GM19397 (cell line): Measurements from ENCODE around the gene NDUFA9.

Source experiments
- ATAC-seq: cut with Tn5 transposase; IDR thresholded peaks from one replicate; pipeline ENCODE4 v1.9.1; 2021; ENCODE audit warnings: mild to moderate bottlenecking, moderate library complexity; ENCODE audit not compliant: unreplicated experiment

The NDUFA9 gene

DNA sequence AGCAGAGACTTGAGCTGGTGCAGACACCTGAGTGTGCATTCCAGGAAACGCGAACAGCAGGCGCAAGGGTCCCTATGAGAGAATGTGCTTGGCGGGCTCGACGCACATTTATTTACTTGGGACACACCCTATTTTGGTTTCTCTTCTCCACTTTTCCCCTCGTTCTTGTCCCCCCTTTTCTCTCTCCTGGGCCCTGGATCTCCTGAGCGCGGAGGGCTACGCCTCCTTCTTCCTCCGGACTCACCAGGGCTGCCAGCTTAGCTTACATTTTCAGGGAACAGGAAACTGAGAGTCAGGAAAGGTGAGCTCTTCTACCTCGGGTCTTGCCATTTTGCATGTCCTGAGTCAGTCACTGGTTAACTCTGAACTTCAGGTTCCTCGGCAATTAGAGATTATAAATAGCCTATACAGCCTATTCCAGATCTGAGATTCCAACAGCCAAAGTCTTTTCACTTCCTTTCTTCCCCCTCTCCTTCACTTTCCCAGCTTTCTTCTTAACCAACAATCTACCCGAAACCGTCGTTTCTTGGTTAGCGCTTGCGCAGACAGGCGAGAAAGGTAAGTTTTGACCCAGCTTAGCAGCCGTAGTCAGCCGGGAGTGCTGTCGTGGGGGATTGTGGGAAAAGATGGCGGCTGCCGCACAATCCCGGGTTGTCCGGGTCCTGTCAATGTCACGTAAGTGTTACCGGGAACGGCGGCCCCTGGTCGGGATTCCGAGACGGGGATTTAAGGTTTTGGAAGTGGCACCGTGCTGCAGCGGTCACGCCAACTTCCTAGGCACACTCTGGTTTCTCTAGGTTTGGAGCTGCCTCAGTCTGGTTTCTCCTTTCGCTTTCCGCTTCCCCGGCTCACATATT, at the start of gene NDUFA9, which contains the start of gene AKAP3:
NDUFA9 (plus strand) TSS at position 614 of the 857 bp plus-strand sequence; CDS start at position 627, 13 bp downstream.
AKAP3 (minus strand) TSS at position 551 of the 857 bp plus-strand sequence. CDS start 10,855 bp downstream, outside the sequence.
- ATAC-seq = peak; percentile 68

DNA sequence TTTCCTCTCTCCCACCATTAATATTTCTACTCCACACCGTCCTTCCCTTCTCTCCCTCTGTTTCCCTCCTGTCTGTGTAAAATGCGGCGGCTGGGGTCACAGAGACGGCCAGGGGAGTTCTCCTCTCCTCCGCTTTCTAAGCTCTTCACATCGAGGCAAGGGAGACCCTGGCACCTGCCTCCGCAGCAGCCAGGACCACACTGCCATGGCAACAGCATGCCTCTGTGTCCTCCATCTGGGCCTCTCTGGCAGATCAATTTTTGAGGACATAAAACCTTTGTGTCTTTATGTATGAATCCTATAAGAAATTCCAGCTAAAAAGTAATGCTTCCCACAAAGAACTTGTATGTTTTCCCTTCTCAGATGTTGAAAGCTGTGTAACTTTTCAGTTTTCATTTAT, 45.5 kb upstream of the NDUFA9 start:
- no peak for ATAC-seq

DNA sequence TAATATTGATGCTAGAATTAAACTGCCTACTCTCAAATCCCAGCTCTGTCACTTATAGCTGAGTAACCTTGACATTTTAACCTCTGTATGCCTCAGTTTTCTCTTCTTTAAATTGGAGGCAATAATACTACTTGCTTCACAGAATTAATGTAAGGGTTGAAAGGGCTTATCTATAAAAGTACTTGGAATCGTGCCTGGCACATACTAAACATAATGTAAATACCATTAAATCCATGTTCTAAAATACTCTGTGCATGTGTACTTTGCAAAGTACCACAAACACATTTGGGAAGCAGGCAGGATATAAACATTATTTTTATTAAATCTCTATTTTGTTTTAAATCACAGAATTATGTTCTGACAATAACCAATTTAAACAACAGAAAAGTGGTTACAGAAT, 45.0 kb upstream of the NDUFA9 start:
- ATAC-seq = no peak

- ATAC-seq = peak; percentile 91
Measured at GRCh38 chr12:4604684-4605193, 44.2 kb upstream of the NDUFA9 start.

- ATAC-seq = no peak
Measured at GRCh38 chr12:4607056-4607455, 41.9 kb upstream of the NDUFA9 start.

DNA sequence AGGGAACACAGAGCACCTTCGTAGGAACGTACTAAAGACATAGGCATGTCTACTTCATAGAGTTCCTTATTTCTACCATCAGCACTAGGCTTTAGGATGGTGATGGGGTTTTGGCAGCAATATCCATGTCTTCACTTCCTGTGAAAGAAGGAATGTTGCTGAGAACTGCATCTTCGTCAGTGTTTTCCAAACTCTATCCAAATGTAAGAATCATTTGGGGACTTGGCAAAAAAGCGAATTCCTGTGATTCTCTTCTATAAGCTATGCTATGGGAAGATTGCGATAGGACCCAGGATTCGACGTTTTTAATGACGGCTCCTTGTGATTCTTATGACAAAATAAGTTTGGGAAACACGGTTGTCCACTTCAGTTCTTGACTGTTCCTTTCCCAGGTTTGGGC, 39.8 kb upstream of the NDUFA9 start:
- no peak for ATAC-seq

DNA sequence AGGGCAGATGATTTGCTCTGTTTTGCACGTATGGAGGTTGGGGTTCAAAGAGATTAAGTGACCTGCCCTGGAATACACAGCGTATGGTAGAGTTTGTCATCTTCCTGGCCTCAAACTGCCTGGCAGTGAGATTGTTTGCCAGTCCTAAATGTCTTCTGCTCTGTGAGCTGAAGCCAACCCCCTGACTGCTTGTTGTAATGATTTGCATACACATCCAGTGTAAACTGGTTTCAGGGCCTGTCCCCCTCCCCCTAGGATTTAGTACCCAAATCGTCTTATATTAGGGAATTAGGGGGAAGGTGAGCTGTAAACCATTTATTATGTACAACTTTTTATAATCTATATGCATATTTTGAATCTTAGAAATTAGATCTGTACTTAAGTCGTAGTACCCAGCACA, 38.4 kb upstream of the NDUFA9 start:
- ATAC-seq = no peak

- ATAC-seq = no peak
Measured at GRCh38 chr12:4615667-4616066, 33.2 kb upstream of the NDUFA9 start.

DNA sequence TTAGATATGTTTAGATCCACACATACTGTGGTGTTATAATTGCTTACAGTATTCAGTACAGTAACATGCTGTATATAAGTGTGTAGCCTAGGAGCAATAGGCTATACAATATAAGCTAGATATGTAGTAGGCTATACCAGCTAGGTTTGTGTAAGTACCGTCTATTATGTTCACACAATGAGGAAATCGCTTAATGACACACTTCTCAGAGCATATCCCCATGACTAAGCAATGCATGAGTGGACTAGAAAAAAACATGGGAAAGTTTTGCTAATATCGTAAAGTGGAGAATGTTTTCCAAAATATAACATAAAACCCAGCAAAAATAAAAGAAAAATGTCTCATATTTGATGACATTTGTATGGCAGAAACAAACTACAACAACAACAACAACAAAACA, 27.4 kb upstream of the NDUFA9 start:
- no peak for ATAC-seq

- no peak for ATAC-seq
Measured at GRCh38 chr12:4626543-4626942, 22.4 kb upstream of the NDUFA9 start.

DNA sequence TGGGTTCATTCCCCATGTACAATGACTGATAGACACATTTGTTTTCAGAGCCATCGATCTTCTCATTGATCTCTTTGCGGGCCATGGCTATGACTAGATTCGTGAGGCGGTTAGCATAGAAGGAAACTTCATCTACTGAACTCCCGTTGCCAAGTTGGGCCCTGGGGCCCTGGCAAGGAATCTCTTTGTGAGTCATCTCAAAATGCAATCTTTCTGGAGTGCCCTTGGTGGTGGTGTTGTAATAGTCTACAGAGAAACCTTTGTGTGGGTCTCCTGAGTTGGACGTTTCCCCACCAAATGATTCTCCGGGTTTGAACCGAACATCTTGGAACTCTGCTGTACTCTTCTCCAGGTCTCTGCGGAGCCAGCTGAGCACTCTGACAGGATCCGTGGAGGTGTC, 20.5 kb upstream of the NDUFA9 start:
- ATAC-seq = no peak

- no peak for ATAC-seq
Measured at GRCh38 chr12:4630262-4630661, 18.7 kb upstream of the NDUFA9 start.

DNA sequence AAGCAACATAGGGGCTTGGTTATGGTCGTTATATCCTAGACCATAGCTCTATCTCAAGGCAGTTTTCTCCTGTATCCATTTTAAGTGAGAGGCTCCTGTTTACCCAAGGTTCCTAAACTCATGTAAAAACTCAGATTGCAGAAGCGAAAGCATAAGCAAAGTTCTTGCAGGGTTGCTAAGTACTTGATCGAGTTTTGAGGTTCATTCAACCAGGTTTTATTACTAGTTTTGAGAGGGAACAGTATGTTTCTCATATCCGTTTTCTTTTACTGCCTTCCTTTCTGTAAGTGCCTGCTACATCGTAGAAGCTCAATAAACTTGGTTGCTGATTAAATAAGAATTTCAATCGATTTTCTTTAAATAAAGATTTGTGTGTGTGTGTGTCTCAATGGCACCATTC, 5.2 kb upstream of the NDUFA9 start:
- no peak for ATAC-seq

DNA sequence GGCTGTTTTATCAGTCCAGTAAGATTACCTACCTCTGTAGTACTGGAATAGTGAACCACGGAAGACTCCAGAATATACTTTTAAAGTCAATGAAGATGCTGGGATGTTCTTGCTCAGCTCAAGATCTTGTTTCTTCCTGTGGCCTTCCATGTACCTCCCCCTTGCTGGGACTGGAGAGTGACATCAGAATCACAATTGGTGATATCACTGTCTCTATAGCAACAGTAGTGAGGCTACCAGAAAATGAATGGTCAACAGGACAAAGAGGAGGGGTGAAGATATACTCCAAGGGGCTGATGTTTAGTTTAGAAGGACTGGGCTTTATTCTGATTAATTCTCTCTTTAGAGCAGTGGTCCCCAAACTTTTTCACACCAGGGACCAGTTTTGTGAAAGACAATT, 3.9 kb upstream of the NDUFA9 start:
- no peak for ATAC-seq

DNA sequence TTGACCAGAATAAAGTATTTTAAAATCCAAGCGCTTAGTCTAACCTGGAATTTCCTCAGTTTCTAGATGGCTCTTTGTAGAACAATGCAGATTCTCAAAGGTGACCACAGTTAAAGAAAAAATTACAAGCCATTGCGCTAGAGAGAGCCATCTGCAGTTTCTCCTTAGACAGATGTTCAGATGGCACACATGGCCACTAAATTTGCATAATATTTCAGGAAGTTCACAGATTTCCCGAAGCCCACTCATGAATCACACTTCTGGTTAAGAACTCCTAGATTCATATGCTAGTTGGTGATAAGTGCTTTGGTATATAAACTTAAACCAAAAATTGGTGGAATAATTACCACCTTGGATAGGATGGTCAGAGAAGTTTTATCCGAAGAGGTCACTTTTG, 812 bp upstream of the NDUFA9 start:
- peak; percentile 39 for ATAC-seq

GRCh38 chr12:4649358-4649661, 396 bp downstream of the NDUFA9 start:
- ATAC-seq = no peak

GRCh38 chr12:4653257-4653656, 4.3 kb downstream of the NDUFA9 start:
- no peak for ATAC-seq

- no peak for ATAC-seq
Measured at GRCh38 chr12:4653691-4654090, 4.8 kb downstream of the NDUFA9 start.

GRCh38 chr12:4663971-4664505, 15.1 kb downstream of the NDUFA9 start:
- ATAC-seq = no peak

DNA sequence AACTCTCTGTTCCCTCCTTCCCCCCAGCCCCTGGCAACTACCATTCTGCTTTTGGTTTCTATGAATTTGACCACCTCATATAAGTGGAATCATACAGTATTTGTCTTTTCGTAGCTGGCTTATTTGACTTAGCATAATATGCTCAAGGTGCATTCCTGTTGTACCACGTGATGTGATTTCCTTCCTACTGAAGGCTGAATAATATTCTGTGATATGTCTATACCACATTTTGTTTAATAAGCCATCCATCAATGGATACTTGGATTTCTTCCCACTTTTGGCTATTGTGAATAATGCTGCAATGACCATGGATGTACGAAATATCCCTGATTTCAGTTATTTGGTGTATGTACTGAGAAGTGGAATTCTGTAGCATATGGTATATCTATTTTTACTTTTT, 16.3 kb downstream of the NDUFA9 start:
- ATAC-seq = no peak

GRCh38 chr12:4679711-4680110, 30.8 kb downstream of the NDUFA9 start:
- ATAC-seq = no peak

GRCh38 chr12:4681732-4682131, 32.8 kb downstream of the NDUFA9 start:
- no peak for ATAC-seq
